K562 (cell line): Measurements from ENCODE around the gene ST8SIA1.

ENCODE experiments used
- ATF2 ChIP-seq: sonication (generic); formaldehyde crosslinking; IDR thresholded peaks from 2 replicates; pipeline ENCODE4 v1.8.1; 2022; ENCODE audit warnings: missing genetic modification reagents
- CREB3 ChIP-seq: fragments of 450-650 bp; conservative IDR thresholded peaks from 2 replicates; pipeline ENCODE4 v1.6.1; 2016; ENCODE audit warnings: missing genetic modification characterization, low read depth, mild to moderate bottlenecking, missing compliant biosample characterization, moderate library complexity
- CTCF ChIP-seq, 3 experiments: IDR thresholded peaks in 2 of 3; conservative IDR thresholded peaks in 1 of 3; 2 replicates each; pipeline ENCODE4 v1.5.1; 2011 to 2012; ENCODE audit warnings: low read length in 3 of 3, mild to moderate bottlenecking in 3 of 3, control low read depth in 2 of 3, improper control_type of control experiment in 1 of 3, inconsistent platforms in 1 of 3, low read depth in 1 of 3, mixed read lengths in 1 of 3, moderate library complexity in 1 of 3; ENCODE audit not compliant: insufficient read depth in 2 of 3
- FIP1L1 ChIP-seq: fragments of 200-400 bp; formaldehyde crosslinking; IDR thresholded peaks from 2 replicates; pipeline ENCODE4 v1.6.1; 2018; ENCODE audit warnings: mild to moderate bottlenecking, low read depth, low read length; ENCODE audit not compliant: poor library complexity, severe bottlenecking
- HDAC6 ChIP-seq: IDR thresholded peaks from 2 replicates; pipeline ENCODE4 v1.6.1; 2012; ENCODE audit warnings: low read depth, mild to moderate bottlenecking, control low read depth, inconsistent platforms, low read length, moderate library complexity
- LEF1 ChIP-seq: fragments of 450-650 bp; IDR thresholded peaks from 2 replicates; pipeline ENCODE4 v1.6.1; 2016; ENCODE audit warnings: mild to moderate bottlenecking
- MAFF ChIP-seq: IDR thresholded peaks from 2 replicates; pipeline ENCODE4 v1.6.1; 2012; ENCODE audit warnings: low read length, improper control_type of control experiment
- PHF21A ChIP-seq: fragments of 450-650 bp; IDR thresholded peaks from 2 replicates; pipeline ENCODE4 v1.6.1; 2017; ENCODE audit warnings: low read depth, borderline replicate concordance
- RCOR1 ChIP-seq, 2 experiments: IDR thresholded peaks; 2 replicates each; pipeline ENCODE4 v1.6.1; 2012; ENCODE audit warnings: low read depth in 2 of 2, low read length in 2 of 2, borderline replicate concordance in 1 of 2, improper control_type of control experiment in 1 of 2

GRCh38 chr12:22285846-22286245 lies 48.7 kb downstream of the ST8SIA1 start:
- TF ChIP-seq CTCF (IDR thresholded peaks at IDR 0.05 in 2 of 3, conservative IDR thresholded peaks at IDR 0.05 in 1 of 3; ENCODE audit: insufficient read depth in 2 of 3, low read depth in 1 of 3, low read length in 3 of 3) (no peak), LEF1 (no peak), CREB3 (tag) (no peak), MAFF (no peak), RCOR1 (IDR thresholded peaks at IDR 0.05; ENCODE audit: borderline replicate concordance in 1 of 2, low read depth in 2 of 2, low read length in 2 of 2) (no peak), ATF2 (CRISPR knock-in tag) (no peak), FIP1L1 (no peak), HDAC6 (no peak), PHF21A (no peak)
